ENCODE measurements around the gene NAA35.

NAA35 gene

DNA sequence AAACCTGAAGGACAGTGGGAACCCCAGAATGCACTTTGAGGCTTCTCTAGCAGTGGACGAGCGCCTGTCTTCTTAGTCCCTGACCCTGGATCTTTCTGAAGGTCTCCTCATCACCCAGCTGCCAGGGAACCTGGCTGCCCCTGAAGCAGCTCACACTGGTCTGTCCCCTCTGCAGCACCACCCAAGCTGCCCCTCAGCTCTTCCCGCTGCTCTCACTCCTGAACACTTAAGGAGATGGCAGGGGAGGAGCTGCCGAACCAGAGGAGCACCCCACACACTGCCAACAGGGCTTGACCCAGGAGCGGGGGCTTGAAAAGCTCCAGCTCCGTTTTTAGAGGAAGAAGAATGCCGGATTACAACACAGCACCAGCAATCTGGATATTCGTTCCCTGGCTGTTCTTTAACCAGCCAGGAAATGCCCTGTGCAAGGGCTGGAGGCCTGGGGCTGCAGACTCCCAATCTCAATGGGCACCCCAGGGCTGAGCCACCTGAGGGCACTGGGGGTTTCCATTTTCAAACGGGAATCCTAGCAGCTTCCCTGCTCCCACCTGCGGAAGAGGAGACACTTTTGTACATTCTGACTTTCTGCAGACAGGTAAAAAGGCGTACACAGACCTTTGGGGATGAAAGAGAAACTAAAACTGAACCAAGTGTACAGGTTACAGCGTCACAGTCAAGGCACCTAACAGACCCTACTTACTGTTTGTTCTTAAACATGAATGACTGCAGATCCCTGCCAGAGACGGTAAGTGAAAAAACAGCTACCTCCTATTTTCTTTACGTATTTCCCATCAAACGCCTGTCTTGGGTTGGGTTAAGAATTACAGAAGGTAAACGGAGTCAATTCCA is 122.1 kb downstream of the NAA35 start:
- DNase-seq (ENCODE audit: low read depth in 2 of 2): no peak

DNA sequence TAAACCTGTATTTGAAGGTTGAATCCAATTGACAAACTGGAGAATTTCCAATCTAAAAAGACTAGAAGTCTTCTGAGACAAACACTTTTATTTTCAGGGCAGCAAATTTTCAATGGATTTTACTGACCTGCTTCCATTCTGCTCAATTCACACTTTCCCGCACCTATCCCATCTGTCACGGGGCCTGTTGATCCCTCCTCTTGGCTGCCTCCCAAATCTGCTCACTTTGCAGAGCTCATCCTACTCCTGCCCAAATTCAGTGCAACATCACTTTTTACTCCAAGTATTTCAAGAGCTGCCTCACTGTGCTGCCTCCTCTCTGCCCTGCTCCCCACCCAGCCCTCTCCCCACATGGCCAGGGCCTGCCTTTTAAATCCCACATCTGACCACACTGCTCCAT is 123.3 kb downstream of the NAA35 start:
- no peak for DNase-seq (ENCODE audit: low read depth in 2 of 2)

DNA sequence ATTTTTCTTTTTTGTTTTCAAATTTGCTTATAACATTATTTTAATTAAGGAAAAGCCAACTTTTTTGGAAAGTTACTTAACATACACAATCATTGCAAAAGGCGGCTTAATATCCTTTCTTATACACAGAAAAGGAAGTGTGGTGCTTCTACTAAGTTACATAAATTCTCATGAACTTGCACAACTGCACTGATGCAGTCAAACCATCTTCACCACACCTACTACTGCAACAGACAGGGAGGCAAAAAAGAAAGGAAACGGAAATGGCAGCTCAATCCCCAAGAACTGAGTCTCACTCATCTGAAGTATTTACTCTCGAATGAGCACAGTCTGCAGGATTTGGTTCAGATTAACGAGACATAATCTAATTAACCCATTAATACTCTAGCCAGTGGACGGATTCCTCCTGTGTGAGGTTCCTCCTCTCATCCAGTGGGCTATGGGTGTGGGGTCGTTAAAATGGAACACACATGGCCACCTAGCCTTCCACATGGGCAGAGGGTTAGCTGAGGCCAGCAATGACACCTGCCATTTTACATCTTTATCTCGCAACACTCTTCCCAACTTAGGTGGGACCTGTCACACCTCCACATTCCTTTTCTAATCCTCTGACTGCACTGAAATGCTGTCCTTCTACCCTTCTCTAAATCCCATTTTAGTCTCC is 128.4 kb downstream of the NAA35 start:
- no peak for DNase-seq (ENCODE audit: low read depth in 2 of 2)

Data from stimulated activated CD8-positive, alpha-beta memory T cell treated with anti-CD3 and anti-CD28 coated beads, Interleukin-2, amount 100 ng/mL, for 48 hours (primary cell).